Upper lobe of left lung (tissue), 4 donors: ENCODE results near the gene ERMP1.

Source experiments
- POLR2AphosphoS5 ChIP-seq, 2 donors: sonication (generic); formaldehyde crosslinking; IDR thresholded peaks; one replicate each; pipeline ENCODE4 v1.5.1; 2017; ENCODE audit warnings: antibody characterized with exemption in 2 of 2
- TF ChIP-seq, protein P1 (sequence below), 6 experiments: fragments of 450-650 bp in 4 of 6; fragments of 200-600 bp in 2 of 6; sonication (generic) in 2 of 6; IDR thresholded peaks; one replicate each; pipeline ENCODE4 v1.5.1; 2016 to 2019; ENCODE audit warnings: antibody characterized with exemption in 6 of 6

- TF ChIP-seq, protein P1, sequence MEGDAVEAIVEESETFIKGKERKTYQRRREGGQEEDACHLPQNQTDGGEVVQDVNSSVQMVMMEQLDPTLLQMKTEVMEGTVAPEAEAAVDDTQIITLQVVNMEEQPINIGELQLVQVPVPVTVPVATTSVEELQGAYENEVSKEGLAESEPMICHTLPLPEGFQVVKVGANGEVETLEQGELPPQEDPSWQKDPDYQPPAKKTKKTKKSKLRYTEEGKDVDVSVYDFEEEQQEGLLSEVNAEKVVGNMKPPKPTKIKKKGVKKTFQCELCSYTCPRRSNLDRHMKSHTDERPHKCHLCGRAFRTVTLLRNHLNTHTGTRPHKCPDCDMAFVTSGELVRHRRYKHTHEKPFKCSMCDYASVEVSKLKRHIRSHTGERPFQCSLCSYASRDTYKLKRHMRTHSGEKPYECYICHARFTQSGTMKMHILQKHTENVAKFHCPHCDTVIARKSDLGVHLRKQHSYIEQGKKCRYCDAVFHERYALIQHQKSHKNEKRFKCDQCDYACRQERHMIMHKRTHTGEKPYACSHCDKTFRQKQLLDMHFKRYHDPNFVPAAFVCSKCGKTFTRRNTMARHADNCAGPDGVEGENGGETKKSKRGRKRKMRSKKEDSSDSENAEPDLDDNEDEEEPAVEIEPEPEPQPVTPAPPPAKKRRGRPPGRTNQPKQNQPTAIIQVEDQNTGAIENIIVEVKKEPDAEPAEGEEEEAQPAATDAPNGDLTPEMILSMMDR (IDR thresholded peaks at IDR 0.05), result no peak
- TF ChIP-seq POLR2AphosphoS5 (IDR thresholded peaks at IDR 0.05), result no peak
These were observed 10.2 kb upstream of the ERMP1 start for GRCh38 chr9:5842929-5843793.
